D341Med (cell line): ENCODE results near the gene ADD1.
"Not testable (repeated sequence)": the region's sequence is repeated elsewhere in the genome, so short reads cannot be mapped to it uniquely, and the experiment has no call there.

Experiments
- DNase-seq: peaks from one replicate; pipeline ENCODE4 v3.0.0; 2012; ENCODE audit warnings: low spot score

The ADD1 gene

GRCh38 chr4:2944586-2945526, 101.2 kb downstream of the ADD1 start:
- no peak for DNase-seq

- DNase-seq = not testable (repeated sequence)
Measured at GRCh38 chr4:2945619-2946604, 102.3 kb downstream of the ADD1 start.

- no peak for DNase-seq
Measured at GRCh38 chr4:2946812-2947600, 103.4 kb downstream of the ADD1 start.

GRCh38 chr4:2947926-2948325, 104.3 kb downstream of the ADD1 start:
- no peak for DNase-seq

- peak; percentile 74 for DNase-seq
Measured at GRCh38 chr4:2948895-2949781, 105.5 kb downstream of the ADD1 start.

- DNase-seq = no peak
Measured at GRCh38 chr4:2949782-2950125, 106.1 kb downstream of the ADD1 start.

GRCh38 chr4:2950221-2950989, 106.8 kb downstream of the ADD1 start:
- no peak for DNase-seq

- DNase-seq = no peak
Measured at GRCh38 chr4:2953496-2953895, 109.9 kb downstream of the ADD1 start.

- DNase-seq = no peak
Measured at GRCh38 chr4:2954358-2955185, 110.9 kb downstream of the ADD1 start.

- peak; percentile 79 for DNase-seq
Measured at GRCh38 chr4:2955186-2956044, 111.8 kb downstream of the ADD1 start.

- no peak for DNase-seq
Measured at GRCh38 chr4:2958446-2958845, 114.8 kb downstream of the ADD1 start.

GRCh38 chr4:2960450-2960849, 116.8 kb downstream of the ADD1 start:
- DNase-seq = not testable (repeated sequence)

- DNase-seq = no peak
Measured at GRCh38 chr4:2961421-2961810, 117.8 kb downstream of the ADD1 start.

GRCh38 chr4:2961811-2962441, 118.3 kb downstream of the ADD1 start:
- no peak for DNase-seq

- no peak for DNase-seq
Measured at GRCh38 chr4:2962614-2963174, 119.0 kb downstream of the ADD1 start.

- DNase-seq = peak; percentile 97
Measured at GRCh38 chr4:2963175-2963965, 119.7 kb downstream of the ADD1 start, which contains the start of the genes GRK4 and NOP14. Gene GRK4, plus strand, starts transcription at chr4:2963571. Its CDS starts 500 bp downstream, at chr4:2964071. Gene NOP14, minus strand, starts transcription at chr4:2963406. Its CDS starts 87 bp downstream, at chr4:2963319.
